Lower leg skin (tissue), 4 donors: ENCODE results near the gene ZMYM2. TPM values are rescaled to one million over a fixed set of nuclear protein-coding genes. Genes with fewer than 3 reads are reported as not detected.
"Not testable (repeated sequence)": the region's sequence is repeated elsewhere in the genome, so short reads cannot be mapped to it uniquely, and the experiment has no call there.

Experiments
- DNase-seq, 2 donors: peaks; one replicate each; pipeline ENCODE4 v3.0.0-alpha.2; 2019; ENCODE audit warnings: low spot score in 2 of 2
- H3K4me3 ChIP-seq: fragments of 200-600 bp; sonication (generic); 2 replicates; pipeline ENCODE4 v1.5.1; 2017; ENCODE audit warnings: mild to moderate bottlenecking, low read depth; ENCODE audit not compliant: poor library complexity, severe bottlenecking
- POLR2A ChIP-seq, 2 donors: fragments of 450-650 bp; IDR thresholded peaks; one replicate each; pipeline ENCODE4 v1.6.1; 2016 to 2017; ENCODE audit warnings: antibody characterized with exemption in 2 of 2, mild to moderate bottlenecking in 1 of 2, moderate library complexity in 1 of 2
- WGBS, 2 donors: methylation state at CpG; one replicate each; pipeline ENCODE4 v1.1.5; 2018; 5-methylcytosine and 5-hydroxymethylcytosine counted together
- intact Hi-C: fragments of 100-400 bp; cut with DNase I; formaldehyde crosslinking; loops from one replicate; pipeline ENCODE4 v1.15.0; 2023; ENCODE audit warnings: low total_unique reads
- total RNA-seq, 4 donors: library from RNA; depleted of rRNA; stranded (reverse); fragments of >200 nt; gene quantifications; one replicate each; pipeline ENCODE4 v1.1.0, GENCODE V29; 2016
- TF ChIP-seq, protein P1 (sequence below), 3 donors: fragments of 450-650 bp; IDR thresholded peaks; one replicate each; pipeline ENCODE4 v1.5.1; 2016; ENCODE audit warnings: antibody characterized with exemption in 3 of 3, mild to moderate bottlenecking in 3 of 3, moderate library complexity in 2 of 3

ZMYM2 gene
- total RNA-seq, 4 donors from 2014 or later, result 37.5 to 58.2 (median 49.5) TPM

GRCh38 chr13:19960653-19960976, 2.1 kb downstream of the ZMYM2 start:
- 53 to 55% methylated on average over 2 of the region's 2 CpGs for WGBS, 2 donors
- TF ChIP-seq, protein P1, sequence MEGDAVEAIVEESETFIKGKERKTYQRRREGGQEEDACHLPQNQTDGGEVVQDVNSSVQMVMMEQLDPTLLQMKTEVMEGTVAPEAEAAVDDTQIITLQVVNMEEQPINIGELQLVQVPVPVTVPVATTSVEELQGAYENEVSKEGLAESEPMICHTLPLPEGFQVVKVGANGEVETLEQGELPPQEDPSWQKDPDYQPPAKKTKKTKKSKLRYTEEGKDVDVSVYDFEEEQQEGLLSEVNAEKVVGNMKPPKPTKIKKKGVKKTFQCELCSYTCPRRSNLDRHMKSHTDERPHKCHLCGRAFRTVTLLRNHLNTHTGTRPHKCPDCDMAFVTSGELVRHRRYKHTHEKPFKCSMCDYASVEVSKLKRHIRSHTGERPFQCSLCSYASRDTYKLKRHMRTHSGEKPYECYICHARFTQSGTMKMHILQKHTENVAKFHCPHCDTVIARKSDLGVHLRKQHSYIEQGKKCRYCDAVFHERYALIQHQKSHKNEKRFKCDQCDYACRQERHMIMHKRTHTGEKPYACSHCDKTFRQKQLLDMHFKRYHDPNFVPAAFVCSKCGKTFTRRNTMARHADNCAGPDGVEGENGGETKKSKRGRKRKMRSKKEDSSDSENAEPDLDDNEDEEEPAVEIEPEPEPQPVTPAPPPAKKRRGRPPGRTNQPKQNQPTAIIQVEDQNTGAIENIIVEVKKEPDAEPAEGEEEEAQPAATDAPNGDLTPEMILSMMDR (IDR thresholded peaks at IDR 0.05), result no peak
- no peak overlapping the region for H3K4me3 ChIP-seq
- intact Hi-C loops, result no loop called here
- DNase-seq, result no peak

- no peak overlapping the region for H3K4me3 ChIP-seq
- no peak for DNase-seq
- TF ChIP-seq, protein P1 (IDR thresholded peaks at IDR 0.05), result no peak
- TF ChIP-seq POLR2A (IDR thresholded peaks at IDR 0.05), result no peak
- 60 to 65% methylated on average over 4 of the region's 4 CpGs for WGBS, 2 donors
- intact Hi-C loops, result no loop called here
Measured at GRCh38 chr13:19961489-19961888, 3.0 kb downstream of the ZMYM2 start.

DNA sequence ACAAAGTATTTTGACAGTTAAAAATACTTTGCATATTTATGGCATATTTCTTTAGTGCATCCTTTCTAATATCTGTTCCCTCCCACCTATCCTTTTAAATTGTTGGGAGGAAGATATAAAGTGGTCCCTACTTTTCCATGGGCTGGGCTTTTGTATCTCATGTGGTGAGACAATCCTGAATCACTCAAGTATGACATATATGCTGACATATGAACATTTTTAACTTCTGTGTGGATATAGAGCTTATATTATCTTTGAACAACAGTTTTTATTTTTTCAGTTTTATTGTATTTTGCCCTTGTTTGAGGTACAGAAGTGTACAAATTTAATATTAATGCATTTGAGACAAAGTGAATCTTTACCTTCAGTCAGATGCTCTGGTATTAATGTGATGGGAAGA, 3.4 kb downstream of the ZMYM2 start:
- no peak overlapping the region for H3K4me3 ChIP-seq
- no peak for TF ChIP-seq POLR2A (IDR thresholded peaks at IDR 0.05)
- TF ChIP-seq, protein P1 (IDR thresholded peaks at IDR 0.05), result no peak
- no peak for DNase-seq
- intact Hi-C loops, result no loop called here

- 92 to 93% methylated on average over 10 of the region's 10 CpGs for WGBS, 2 donors
Measured at GRCh38 chr13:19962894-19963293, 4.4 kb downstream of the ZMYM2 start.

DNA sequence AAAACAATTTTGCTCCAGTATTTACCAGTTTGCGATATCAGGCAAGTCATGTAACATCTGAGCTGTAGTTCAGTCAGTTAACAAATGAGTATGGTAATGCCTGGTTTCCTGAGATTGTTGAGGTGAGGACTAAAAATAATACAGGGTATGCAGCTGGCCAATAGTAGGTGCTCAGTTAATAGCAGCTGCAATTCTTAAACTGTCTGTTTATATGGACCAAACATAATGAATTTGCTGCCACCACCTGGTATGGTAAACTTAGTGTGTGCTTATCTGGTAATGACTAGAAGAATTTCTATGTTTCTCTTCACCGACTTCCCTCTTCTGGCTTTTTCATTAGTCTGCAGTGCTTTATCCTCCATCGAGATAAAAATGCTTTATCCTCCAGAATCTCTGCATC, 9.1 kb downstream of the ZMYM2 start:
- intact Hi-C loops, result no loop called here
- DNase-seq, result no peak
- H3K4me3 ChIP-seq, result no peak overlapping the region
- TF ChIP-seq, protein P1 (IDR thresholded peaks at IDR 0.05), result no peak
- no peak for TF ChIP-seq POLR2A (IDR thresholded peaks at IDR 0.05)
- WGBS, 2 donors, result 90 to 91% methylated on average over 3 of the region's 3 CpGs

More at GRCh38 chr13:19962894-19963293, 4.4 kb downstream of the ZMYM2 start:
- no peak overlapping the region for H3K4me3 ChIP-seq
- DNase-seq, result no peak
- TF ChIP-seq, protein P1 (IDR thresholded peaks at IDR 0.05), result no peak
- intact Hi-C loops, result no loop called here

GRCh38 chr13:19974498-19975009, 16.0 kb downstream of the ZMYM2 start:
- WGBS, 2 donors, result 94 to 95% methylated on average over 7 of the region's 7 CpGs

More at GRCh38 chr13:19974498-19975009, 16.0 kb downstream of the ZMYM2 start:
- DNase-seq, H3K4me3 ChIP-seq, intact Hi-C loops: not testable (repeated sequence)
